IMR-90 (cell line): ENCODE results near the gene TEKT4. TPM values are rescaled to one million over a fixed set of nuclear protein-coding genes. Genes with fewer than 3 reads are reported as not detected.

Experiments used
- ATAC-seq: fragments of 200-7000 bp; cut with Tn5 transposase; 2 replicates; pipeline ENCODE4 v1.9.1; 2020; ENCODE audit warnings: low read depth, mild to moderate bottlenecking, moderate library complexity
- BruUV-seq: library from RNA; stranded (reverse); fragments of 400-500 nt; replicated peaks from 2 replicates; lab custom pipeline; 2021; lab: Mats Ljungman, UMichigan
- CTCF ChIA-PET: fragments of 300-600 bp; formaldehyde crosslinking; extraction: SDS; loops from one replicate; lab custom pipeline; 2021; ENCODE audit warnings: antibody characterized with exemption; lab: Yijun Ruan, JAX
- POLR2A ChIA-PET: fragments of 300-600 bp; sonication (Branson Sonifier 250); formaldehyde crosslinking; loops from one replicate; lab custom pipeline; 2022; ENCODE audit warnings: antibody characterized with exemption; ENCODE audit not compliant: unreplicated experiment; lab: Charles Lee
- DNase-seq: peaks from one replicate; pipeline ENCODE4 v3.0.0; 2013
- H2AFZ ChIP-seq: replicated peaks from 2 replicates; pipeline ENCODE3; 2013; ENCODE audit warnings: low read length, mild to moderate bottlenecking; ENCODE audit not compliant: poor library complexity
- H2AK5ac ChIP-seq: 2 replicates; pipeline ENCODE4 v1.6.1; 2013; ENCODE audit warnings: low read depth, low read length, inconsistent platforms
- H2AK9ac ChIP-seq: replicated peaks from 2 replicates; pipeline ENCODE3; 2013; ENCODE audit warnings: mild to moderate bottlenecking, low read depth, low read length, moderate library complexity; ENCODE audit not compliant: poor library complexity
- H2BK120ac ChIP-seq: 2 replicates; pipeline ENCODE4 v1.6.1; 2013; ENCODE audit warnings: low read depth, low read length, inconsistent platforms
- H2BK15ac ChIP-seq: 3 replicates; pipeline ENCODE4 v1.6.1; 2013; ENCODE audit warnings: low read depth, low read length, inconsistent platforms
- H2BK20ac ChIP-seq: 2 replicates; pipeline ENCODE4 v1.6.1; 2013; ENCODE audit warnings: low read depth, mild to moderate bottlenecking, inconsistent platforms, low read length, moderate library complexity
- H2BK5ac ChIP-seq: 2 replicates; pipeline ENCODE4 v1.6.1; 2013; ENCODE audit warnings: mild to moderate bottlenecking, low read depth, low read length, inconsistent platforms; ENCODE audit not compliant: poor library complexity, severe bottlenecking
- H3K14ac ChIP-seq: replicated peaks from 2 replicates; pipeline ENCODE4 v1.6.1; 2013; ENCODE audit warnings: low read depth, low read length, inconsistent platforms
- H3K18ac ChIP-seq: 2 replicates; pipeline ENCODE4 v1.6.1; 2013; ENCODE audit warnings: low read depth, low read length, control low read depth
- H3K23ac ChIP-seq: 2 replicates; pipeline ENCODE4 v1.6.1; 2013; ENCODE audit warnings: low read depth, low read length, inconsistent platforms
- H3K27ac ChIP-seq: 2 replicates; pipeline ENCODE4 v1.5.1; 2013; ENCODE audit warnings: mild to moderate bottlenecking, control low read depth, low read length; ENCODE audit not compliant: insufficient read depth
- H3K27me3 ChIP-seq: 2 replicates; pipeline ENCODE4 v1.6.1; 2013; ENCODE audit warnings: low read length; ENCODE audit not compliant: control insufficient read depth, insufficient read depth
- H3K36me3 ChIP-seq: 2 replicates; pipeline ENCODE4 v1.6.1; 2013; ENCODE audit warnings: low read length, mixed read lengths; ENCODE audit not compliant: control insufficient read depth, insufficient read depth
- H3K4ac ChIP-seq: 2 replicates; pipeline ENCODE4 v1.6.1; 2013; ENCODE audit warnings: low read depth, low read length, inconsistent platforms
- H3K4me1 ChIP-seq: 2 replicates; pipeline ENCODE4 v1.6.1; 2013; ENCODE audit warnings: low read length, mixed read lengths; ENCODE audit not compliant: control insufficient read depth, insufficient read depth
- H3K4me2 ChIP-seq: 2 replicates; pipeline ENCODE4 v1.6.1; 2013; ENCODE audit warnings: low read depth, mild to moderate bottlenecking, control low read depth, low read length, moderate library complexity
- H3K4me3 ChIP-seq: 2 replicates; pipeline ENCODE4 v1.5.1; 2013; ENCODE audit warnings: low read depth, mild to moderate bottlenecking, control low read depth, low read length, moderate library complexity; ENCODE audit not compliant: insufficient read depth
- H3K56ac ChIP-seq: 2 replicates; pipeline ENCODE4 v1.6.1; 2013; ENCODE audit warnings: low read length, inconsistent platforms; ENCODE audit not compliant: insufficient read depth; ENCODE audit errors: extremely low read depth
- H3K79me1 ChIP-seq, 2 experiments: 2 replicates each; pipeline ENCODE4 v1.6.1; 2013; ENCODE audit warnings: low read length in 2 of 2, inconsistent platforms in 1 of 2, low read depth in 1 of 2
- H3K9ac ChIP-seq: 2 replicates; pipeline ENCODE4 v1.6.1; 2013; ENCODE audit warnings: low read depth, low read length, control low read depth
- H3K9me1 ChIP-seq: 2 replicates; pipeline ENCODE4 v1.6.1; 2013; ENCODE audit warnings: low read length, inconsistent platforms; ENCODE audit not compliant: insufficient read depth
- H3K9me3 ChIP-seq: 2 replicates; pipeline ENCODE4 v1.6.1; 2013; ENCODE audit warnings: low read length; ENCODE audit not compliant: control insufficient read depth, insufficient read depth
- H4K20me1 ChIP-seq: 2 replicates; pipeline ENCODE4 v1.6.1; 2013; ENCODE audit warnings: low read length, inconsistent platforms; ENCODE audit not compliant: insufficient read depth
- H4K5ac ChIP-seq: 2 replicates; pipeline ENCODE4 v1.6.1; 2013; ENCODE audit warnings: mild to moderate bottlenecking, low read depth, low read length, control low read depth
- H4K8ac ChIP-seq, 2 experiments: 2 replicates each; pipeline ENCODE4 v1.6.1; 2013; ENCODE audit warnings: low read depth in 2 of 2, low read length in 2 of 2, control low read depth in 1 of 2, inconsistent platforms in 1 of 2
- H4K91ac ChIP-seq: 2 replicates; pipeline ENCODE4 v1.6.1; 2013; ENCODE audit warnings: low read depth, low read length, inconsistent platforms; ENCODE audit not compliant: insufficient read depth
- BHLHE40 ChIP-seq: fragments of 150-350 bp; IDR thresholded peaks from 2 replicates; pipeline ENCODE4 v1.6.1; 2016; ENCODE audit warnings: mild to moderate bottlenecking, low read depth, low read length
- CEBPB ChIP-seq: IDR thresholded peaks from 2 replicates; pipeline ENCODE4 v1.6.1; 2012; ENCODE audit warnings: low read depth, low read length, improper control_type of control experiment
- FOS ChIP-seq: fragments of 150-350 bp; IDR thresholded peaks from 2 replicates; pipeline ENCODE4 v1.6.1; 2016; ENCODE audit warnings: low read depth, low read length
- MAZ ChIP-seq: IDR thresholded peaks from 2 replicates; pipeline ENCODE4 v1.6.1; 2012; ENCODE audit warnings: low read depth, mild to moderate bottlenecking, low read length, improper control_type of control experiment, moderate library complexity, borderline replicate concordance
- NFE2L2 ChIP-seq: fragments of 150-350 bp; IDR thresholded peaks from 2 replicates; pipeline ENCODE4 v1.6.1; 2016; ENCODE audit warnings: low read depth, mild to moderate bottlenecking, low read length
- POLR2A ChIP-seq: IDR thresholded peaks from 2 replicates; pipeline ENCODE4 v1.6.1; 2012; ENCODE audit warnings: mild to moderate bottlenecking, low read depth, low read length
- RFX5 ChIP-seq: IDR thresholded peaks from 2 replicates; pipeline ENCODE4 v1.8.0; 2012; ENCODE audit warnings: low read depth, mild to moderate bottlenecking, low read length, moderate library complexity
- WGBS, 2 experiments: methylation state at CpG; one replicate each; pipeline versions ENCODE4 v1.1.5 to v1.1.7; 2013; ENCODE audit warnings: missing lambda C conversion rate in 2 of 2; ENCODE audit not compliant: insufficient read length in 1 of 2; ENCODE audit errors: extremely low coverage in 2 of 2; 5-methylcytosine and 5-hydroxymethylcytosine counted together
- dilution Hi-C: fragments of 300-500 bp; cut with HindIII; formaldehyde crosslinking; loops from one replicate; pipeline ENCODE4 v1.14.3; 2018; ENCODE audit warnings: low sequenced_read_pairs; ENCODE audit not compliant: unreplicated experiment
- in situ Hi-C: fragments of 300-500 bp; cut with MboI; formaldehyde crosslinking; loops from 3 replicates; pipeline ENCODE4 v1.14.3; 2019; ENCODE audit warnings: low sequenced_read_pairs, inconsistent platforms, mixed read lengths
- intact Hi-C: fragments of 100-400 bp; cut with micrococcal nuclease; formaldehyde crosslinking; loops from 2 replicates; pipeline ENCODE4 v1.10.0; 2022
- polyA plus RNA-seq, 3 experiments: library from polyadenylated mRNA; depleted of rRNA; stranded (reverse); fragments of >200 nt; gene quantifications; 2 replicates each; pipeline ENCODE4 v1.2.3, GENCODE V29; 2012; ENCODE audit warnings: low replicate concordance in 1 of 3
- total RNA-seq: library from RNA; depleted of rRNA; stranded (reverse); fragments of >200 nt; gene quantifications from 2 replicates; pipeline ENCODE4 v1.2.3, GENCODE V29; 2012
- TF ChIP-seq, protein P1 (sequence below): conservative IDR thresholded peaks from 2 replicates; pipeline ENCODE4 v1.5.1; 2012; ENCODE audit warnings: mild to moderate bottlenecking, low read depth, low read length, improper control_type of control experiment

TEKT4 gene
- total and polyA plus RNA-seq, 2 of the 4 experiments (the other 2 are of a cell fraction): not detected

DNA sequence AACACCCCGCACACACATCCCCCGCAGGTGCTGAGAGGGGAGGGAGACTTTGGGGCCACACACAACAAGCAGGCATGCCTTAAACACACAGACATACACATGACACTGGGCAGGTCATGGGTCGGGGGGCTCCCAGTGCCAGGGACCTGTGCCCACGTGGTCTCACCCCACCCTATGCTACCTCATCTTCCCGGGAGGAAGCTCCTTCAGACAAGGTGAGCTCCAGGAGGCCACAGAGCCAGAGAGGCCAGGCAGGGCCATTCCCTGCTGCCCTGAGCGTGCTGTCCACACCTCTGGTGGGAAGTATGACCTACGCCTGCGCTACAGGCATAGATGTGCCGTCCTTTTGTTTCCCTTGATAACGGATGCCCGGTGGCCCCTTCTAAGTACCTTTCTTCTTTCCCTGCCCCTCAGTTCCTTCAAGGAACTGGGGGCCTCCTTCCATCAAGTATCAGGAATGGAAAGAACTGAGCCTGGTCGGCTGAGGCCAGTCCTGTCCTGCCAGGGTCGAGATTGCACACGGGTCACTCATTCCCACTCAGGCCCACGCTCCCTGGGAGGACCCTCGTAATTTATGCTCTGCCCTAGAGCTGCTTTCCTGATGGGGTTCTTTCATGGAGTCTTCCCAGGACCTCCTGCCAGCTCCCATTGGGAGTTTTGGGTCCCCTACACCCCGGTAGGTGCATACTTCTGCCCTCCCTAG lies 4.7 kb downstream of the TEKT4 start:
- Histone ChIP-seq H3K4me1 (no peaks in the 10 kb centered on the region), H3K56ac (no peak overlapping the region), H2BK5ac (no peak overlapping the region), H3K4ac (no peak overlapping the region), H2BK120ac (no peak overlapping the region), H3K36me3 (no peaks in the 10 kb centered on the region), H3K79me1 (no peaks in the 10 kb centered on the region), H4K8ac (no peak overlapping the region), H3K9me1 (no peaks in the 10 kb centered on the region), H2BK15ac (no peak overlapping the region), H4K20me1 (no peaks in the 10 kb centered on the region), H3K23ac (no peak overlapping the region), H3K27ac (no peak overlapping the region), H3K14ac (no peak overlapping the region), H2AK9ac (no peak overlapping the region), H4K91ac (no peak overlapping the region), H3K9me3 (no peaks in the 10 kb centered on the region), H2BK20ac (no peak overlapping the region), H4K5ac (no peak overlapping the region), H2AFZ (no peak overlapping the region), H2AK5ac (no peak overlapping the region), H3K9ac (no peak overlapping the region), H3K4me2 (no peak overlapping the region), H3K4me3 (no peak overlapping the region), H3K18ac (no peak overlapping the region), H3K27me3 (peaks cover 2% of the 10 kb centered on the region; the same call in 1 of the 2 replicates)
- ChIA-PET POLR2A (no interaction called here), CTCF (no interaction called here)
- dilution Hi-C loops: no loop called here
- DNase-seq: no peak
- no TSS peak for BruUV-seq
- 62% methylated on average over 5 of the region's 17 CpGs; no CpG with 5 or more reads in 1 of the 2 experiments for WGBS, 2 experiments
- in situ Hi-C loops: no loop called here
- TF ChIP-seq, protein P1, sequence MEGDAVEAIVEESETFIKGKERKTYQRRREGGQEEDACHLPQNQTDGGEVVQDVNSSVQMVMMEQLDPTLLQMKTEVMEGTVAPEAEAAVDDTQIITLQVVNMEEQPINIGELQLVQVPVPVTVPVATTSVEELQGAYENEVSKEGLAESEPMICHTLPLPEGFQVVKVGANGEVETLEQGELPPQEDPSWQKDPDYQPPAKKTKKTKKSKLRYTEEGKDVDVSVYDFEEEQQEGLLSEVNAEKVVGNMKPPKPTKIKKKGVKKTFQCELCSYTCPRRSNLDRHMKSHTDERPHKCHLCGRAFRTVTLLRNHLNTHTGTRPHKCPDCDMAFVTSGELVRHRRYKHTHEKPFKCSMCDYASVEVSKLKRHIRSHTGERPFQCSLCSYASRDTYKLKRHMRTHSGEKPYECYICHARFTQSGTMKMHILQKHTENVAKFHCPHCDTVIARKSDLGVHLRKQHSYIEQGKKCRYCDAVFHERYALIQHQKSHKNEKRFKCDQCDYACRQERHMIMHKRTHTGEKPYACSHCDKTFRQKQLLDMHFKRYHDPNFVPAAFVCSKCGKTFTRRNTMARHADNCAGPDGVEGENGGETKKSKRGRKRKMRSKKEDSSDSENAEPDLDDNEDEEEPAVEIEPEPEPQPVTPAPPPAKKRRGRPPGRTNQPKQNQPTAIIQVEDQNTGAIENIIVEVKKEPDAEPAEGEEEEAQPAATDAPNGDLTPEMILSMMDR: no peak
- no peak for TF ChIP-seq POLR2A
- no peak for TF ChIP-seq BHLHE40
- TF ChIP-seq NFE2L2: no peak
- TF ChIP-seq CEBPB: no peak
- TF ChIP-seq MAZ: no peak
- no peak for TF ChIP-seq FOS
- no peak for TF ChIP-seq RFX5
- ATAC-seq: no peak
- intact Hi-C loops: loop anchor here (2.0 kb wide), 1 partner anchor 81 kb away; no protein-coding TSS in a partner anchor
